ENCODE results near the gene FBF1. TPM values are rescaled to one million over a fixed set of nuclear protein-coding genes. Genes with fewer than 3 reads are reported as not detected.

Gene FBF1
- total and polyA plus RNA-seq, 2 of the 8 experiments (the other 6 are each of a cell fraction or from before 2014, with no cell fraction given) = 8.1 to 13.1 TPM

GRCh38 chr17:75926456-75926855 is 14.4 kb downstream of the FBF1 start:
- H3K14ac ChIP-seq (ENCODE audit: insufficient read length) = no peak overlapping the region
- H4K20me1 ChIP-seq (replicated peaks in 1 of 2; ENCODE audit: control insufficient read depth in 1 of 2, insufficient read depth in 2 of 2, low read length in 2 of 2) = no peaks in the 10 kb centered on the region
- H3K9me3 ChIP-seq (ENCODE audit: insufficient read depth in 2 of 2, low read depth in 1 of 2, low read length in 1 of 2) = no peaks in the 10 kb centered on the region
- H2BK5ac ChIP-seq (ENCODE audit: low read depth, low read length) = no peak overlapping the region
- H4K91ac ChIP-seq (replicated peaks; ENCODE audit: insufficient read length, low read length) = no peak overlapping the region
- TF ChIP-seq RBBP5 (IDR thresholded peaks at IDR 0.05; ENCODE audit: borderline replicate concordance, low read depth, low read length) = no peak
- no peak for TF ChIP-seq SP4 (IDR thresholded peaks at IDR 0.05; ENCODE audit: low read length)
- no peak for TF ChIP-seq HDAC2 (IDR thresholded peaks at IDR 0.05; ENCODE audit: borderline replicate concordance in 1 of 2, low read depth in 2 of 2, low read length in 2 of 2)
- no peak for TF ChIP-seq TBP (IDR thresholded peaks at IDR 0.05; ENCODE audit: low read depth, low read length)
- no peak for TF ChIP-seq YY1 (IDR thresholded peaks at IDR 0.05; ENCODE audit: low read depth, low read length)
- no peak for TF ChIP-seq CREB1 (IDR thresholded peaks at IDR 0.05)
- no peak for TF ChIP-seq CTBP2 (IDR thresholded peaks at IDR 0.05; ENCODE audit: borderline replicate concordance, insufficient read depth, insufficient read length, low read length)
- TF ChIP-seq ASH2L (IDR thresholded peaks at IDR 0.05; ENCODE audit: low read length) = no peak
- H2AFZ ChIP-seq (ENCODE audit: low read length) = no peak overlapping the region
- H3K4ac ChIP-seq (replicated peaks; ENCODE audit: insufficient read length, low read depth, low read length) = no peak overlapping the region
- H2BK20ac ChIP-seq (ENCODE audit: low read length) = no peak overlapping the region
- H3K79me2 ChIP-seq (ENCODE audit: control insufficient read depth in 1 of 2, insufficient read depth in 2 of 2, low read length in 2 of 2) = no peaks in the 10 kb centered on the region
- H3K4me2 ChIP-seq (ENCODE audit: insufficient read depth in 1 of 2, low read depth in 2 of 2, low read length in 2 of 2) = no peak overlapping the region; a peak in 1 of 4 replicates
- H3K36me3 ChIP-seq (ENCODE audit: control insufficient read depth in 2 of 4, insufficient read depth in 4 of 4, low read length in 3 of 4) = peaks cover 0 to 8% (median 6%) of the 10 kb centered on the region in 4 experiments; a peak in 2 of 8 replicates
- H3K4me1 ChIP-seq (replicated peaks in 1 of 4; ENCODE audit: control insufficient read depth in 3 of 4, insufficient read depth in 4 of 4, low read length in 3 of 4) = no peaks in the 10 kb centered on the region
- H3K79me1 ChIP-seq (ENCODE audit: low read depth, low read length) = no peaks in the 10 kb centered on the region
- ChIA-PET POLR2A (ENCODE audit: partially characterized antibody) (interaction anchor here (1.0 to 1.6 kb wide), 3 partner anchors 22 to 29 kb away, joined by 3 to 4 read pairs (median 3); partner anchors contain the start of genes MRPL38 and TRIM65), CTCF (ENCODE audit: partially characterized antibody) (interaction anchor here (1.4 to 51.3 kb wide), 11 partner anchors 10 to 82 kb away, joined by 3 to 885 read pairs (median 7); partner anchors contain the start of genes CDK3 and MRPL38)
- no peak overlapping the region for H3K4me3 ChIP-seq (ENCODE audit: extremely low read depth in 1 of 4, insufficient read depth in 2 of 4, low read depth in 3 of 4, low read length in 4 of 4)
- DNase-seq (ENCODE audit: low read depth in 1 of 2, low spot score in 2 of 2) = no peak
- H3K56ac ChIP-seq (replicated peaks; ENCODE audit: insufficient read length, low read depth, low read length) = no peak overlapping the region
- H3K23ac ChIP-seq (ENCODE audit: insufficient read length) = no peak overlapping the region
- no peaks in the 10 kb centered on the region for H3K23me2 ChIP-seq (ENCODE audit: low read depth, low read length)
- H3K9ac ChIP-seq (replicated peaks in 1 of 4; ENCODE audit: extremely low read depth in 1 of 4, low read depth in 3 of 4, low read length in 3 of 4) = no peak overlapping the region
- no peak overlapping the region for H3K18ac ChIP-seq (ENCODE audit: extremely low read depth, low read length)
- no peak overlapping the region for H3K27ac ChIP-seq (ENCODE audit: low read depth, low read length)
- no peak overlapping the region for H4K8ac ChIP-seq (ENCODE audit: extremely low read depth, insufficient read depth, low read length)
- no peak for FAIRE-seq
- WGBS, 2 experiments (ENCODE audit: extremely low coverage in 1 of 2, insufficient coverage in 1 of 2, insufficient read length in 1 of 2, insufficient replicate concordance in 2 of 2, low coverage in 1 of 2, low lambda C conversion rate in 2 of 2, missing lambda C conversion rate in 1 of 2) = 89% methylated on average over 4 of the region's 4 CpGs; no CpG with 5 or more reads in 1 of the 2 experiments
- no peak overlapping the region for H2BK12ac ChIP-seq (ENCODE audit: low read depth, low read length)
- H2BK120ac ChIP-seq (replicated peaks; ENCODE audit: low read depth, low read length) = no peak overlapping the region
- H4K5ac ChIP-seq (ENCODE audit: insufficient read length, low read depth, low read length) = no peak overlapping the region
- H2BK15ac ChIP-seq (ENCODE audit: low read length) = no peak overlapping the region
- no peak overlapping the region for H2AK5ac ChIP-seq (ENCODE audit: low read depth, low read length)
- no peaks in the 10 kb centered on the region for H3K27me3 ChIP-seq (replicated peaks in 1 of 4; ENCODE audit: control insufficient read depth in 3 of 4, extremely low read depth in 1 of 4, insufficient read depth in 3 of 4, low read length in 3 of 4)
